DOHH2 (cell line): ENCODE results near the gene IER5.

Source experiments
- CTCF ChIP-seq: fragments of 200-600 bp; sonication (generic); IDR thresholded peaks from one replicate; pipeline ENCODE4 v1.5.1; 2014; ENCODE audit warnings: antibody characterized with exemption, mild to moderate bottlenecking, low read depth, low read length; ENCODE audit not compliant: poor library complexity, severe bottlenecking
- EZH2phosphoT487 ChIP-seq: fragments of 200-600 bp; sonication (generic); IDR thresholded peaks from 2 replicates; pipeline ENCODE4 v1.6.1; 2017; ENCODE audit warnings: borderline replicate concordance, mild to moderate bottlenecking, antibody characterized with exemption, low read length, moderate library complexity, mixed read lengths

DNA sequence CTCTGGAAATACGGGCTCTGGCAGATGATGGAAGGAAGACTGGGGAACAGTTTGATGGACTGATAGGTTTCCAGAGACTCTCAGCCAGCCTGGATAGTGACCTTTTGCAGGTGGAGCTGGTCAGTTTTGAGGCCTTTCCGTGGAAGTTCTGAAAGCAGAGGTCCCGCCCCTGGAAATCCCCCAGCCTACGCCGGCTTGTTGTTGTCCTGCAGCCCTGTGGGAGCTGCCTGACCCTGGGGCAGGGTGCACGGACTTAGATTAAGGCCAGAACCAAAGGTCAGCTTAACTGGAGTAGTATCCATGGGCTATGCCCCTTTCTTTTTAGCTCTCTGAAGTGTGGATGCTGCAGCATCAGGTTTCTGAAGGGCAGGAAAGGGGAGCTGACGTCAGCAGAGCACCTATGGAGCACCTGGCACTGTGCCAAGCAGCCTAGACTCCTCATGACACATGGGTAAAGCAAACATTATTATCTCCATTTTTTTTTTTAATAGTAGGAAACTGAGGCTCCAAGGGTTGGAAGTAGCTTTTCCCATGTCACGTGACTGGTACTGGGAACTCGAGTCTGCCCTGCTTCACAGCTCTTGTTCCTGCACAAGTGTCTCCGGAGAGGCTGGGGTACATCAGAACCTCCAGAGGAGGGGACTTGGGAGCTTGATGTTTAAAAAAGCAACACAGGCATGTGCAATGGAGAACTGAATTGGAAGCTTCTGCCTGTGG is 38.5 kb downstream of the IER5 start:
- no peak for TF ChIP-seq CTCF
- TF ChIP-seq EZH2phosphoT487: no peak
